ENCODE data around the gene ALDH1A3.
A peak's percentile ranks its signal among the peaks of the same experiment; 100 is the strongest.

Gene ALDH1A3

DNA sequence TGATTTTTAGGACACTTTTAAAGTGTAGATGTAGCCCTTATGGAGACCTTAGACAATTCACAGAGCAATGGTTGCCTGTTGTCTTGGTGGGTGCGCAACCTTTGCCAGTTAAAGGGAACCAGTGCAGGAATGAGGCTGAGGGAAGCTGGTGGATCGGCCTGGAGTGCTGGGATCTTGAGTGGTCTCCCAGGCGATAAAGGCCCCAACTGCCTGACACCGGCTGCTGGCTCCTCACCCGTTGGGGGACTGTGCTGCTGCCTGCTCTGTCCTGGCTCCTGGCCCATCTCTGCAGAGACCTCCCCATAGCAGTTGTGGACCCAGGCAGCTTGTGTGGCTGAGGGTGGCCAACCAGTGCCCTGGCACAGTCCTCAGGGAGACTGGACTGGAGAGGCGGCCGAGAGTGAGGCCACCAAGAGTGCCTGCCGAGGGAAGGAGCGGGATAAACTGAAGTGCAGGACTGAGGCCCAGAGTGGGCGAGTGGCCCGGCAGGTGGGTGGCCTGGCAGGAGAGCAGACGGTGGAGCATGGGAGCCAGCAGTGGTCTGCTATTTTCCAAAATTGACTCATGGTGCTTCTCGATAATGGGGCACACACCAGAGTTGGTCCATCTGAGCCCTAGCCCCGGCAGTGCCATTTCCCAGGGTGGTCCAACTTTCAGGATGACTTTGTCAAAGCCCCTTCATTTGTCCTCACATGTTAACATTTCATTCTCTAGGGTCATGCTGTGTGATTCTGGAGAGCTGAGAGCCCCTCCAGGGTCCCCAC is 2.1 kb downstream of the ALDH1A3 start:
- no peak overlapping the region for H3K4me3 ChIP-seq (ENCODE audit: low read depth, low read length)
- TF ChIP-seq, protein P1, sequence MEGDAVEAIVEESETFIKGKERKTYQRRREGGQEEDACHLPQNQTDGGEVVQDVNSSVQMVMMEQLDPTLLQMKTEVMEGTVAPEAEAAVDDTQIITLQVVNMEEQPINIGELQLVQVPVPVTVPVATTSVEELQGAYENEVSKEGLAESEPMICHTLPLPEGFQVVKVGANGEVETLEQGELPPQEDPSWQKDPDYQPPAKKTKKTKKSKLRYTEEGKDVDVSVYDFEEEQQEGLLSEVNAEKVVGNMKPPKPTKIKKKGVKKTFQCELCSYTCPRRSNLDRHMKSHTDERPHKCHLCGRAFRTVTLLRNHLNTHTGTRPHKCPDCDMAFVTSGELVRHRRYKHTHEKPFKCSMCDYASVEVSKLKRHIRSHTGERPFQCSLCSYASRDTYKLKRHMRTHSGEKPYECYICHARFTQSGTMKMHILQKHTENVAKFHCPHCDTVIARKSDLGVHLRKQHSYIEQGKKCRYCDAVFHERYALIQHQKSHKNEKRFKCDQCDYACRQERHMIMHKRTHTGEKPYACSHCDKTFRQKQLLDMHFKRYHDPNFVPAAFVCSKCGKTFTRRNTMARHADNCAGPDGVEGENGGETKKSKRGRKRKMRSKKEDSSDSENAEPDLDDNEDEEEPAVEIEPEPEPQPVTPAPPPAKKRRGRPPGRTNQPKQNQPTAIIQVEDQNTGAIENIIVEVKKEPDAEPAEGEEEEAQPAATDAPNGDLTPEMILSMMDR (IDR thresholded peaks at IDR 0.05; ENCODE audit: control insufficient read depth, extremely low read depth, insufficient read depth), result no peak
- DNase-seq (ENCODE audit: low read depth), result no peak

DNA sequence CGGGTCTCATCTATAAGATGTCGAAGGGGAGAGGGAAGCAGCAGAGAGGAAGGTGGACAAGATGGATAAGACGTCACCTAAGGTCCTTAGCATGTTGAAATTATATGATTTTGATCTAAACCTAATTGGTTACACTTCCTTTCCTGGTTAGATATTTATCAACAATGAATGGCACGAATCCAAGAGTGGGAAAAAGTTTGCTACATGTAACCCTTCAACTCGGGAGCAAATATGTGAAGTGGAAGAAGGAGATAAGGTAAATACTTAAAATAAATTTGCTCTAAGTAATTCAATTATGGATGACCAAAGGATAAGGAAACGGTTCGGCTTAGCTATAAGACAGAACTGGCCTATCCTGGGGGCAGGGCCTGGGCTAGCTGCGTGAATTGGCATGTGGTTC is 5.5 kb downstream of the ALDH1A3 start:
- TF ChIP-seq, protein P1 (IDR thresholded peaks at IDR 0.05; ENCODE audit: control insufficient read depth, extremely low read depth, insufficient read depth), result no peak
- no peak for DNase-seq (ENCODE audit: low read depth)
- no peak overlapping the region for H3K4me3 ChIP-seq (ENCODE audit: low read depth, low read length)

DNA sequence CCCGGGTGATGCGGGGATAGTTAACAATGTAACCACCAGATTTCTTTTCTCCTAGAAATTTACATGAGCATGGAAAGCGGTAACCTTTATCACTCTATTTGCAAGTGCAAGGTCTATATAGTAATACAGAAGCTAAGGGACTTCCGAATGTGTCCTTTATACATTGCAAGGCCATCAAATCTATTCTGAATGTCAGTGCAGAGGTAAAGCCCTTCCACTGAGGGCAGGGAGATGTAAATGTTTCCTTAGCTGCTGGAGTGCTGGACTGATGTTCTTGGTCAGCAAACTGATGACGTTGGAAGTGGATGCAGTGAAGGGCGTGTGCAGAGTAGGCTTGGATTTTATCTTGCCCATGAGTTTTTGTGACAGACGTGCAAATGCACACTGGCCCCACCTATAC is 6.2 kb downstream of the ALDH1A3 start:
- TF ChIP-seq, protein P1 (IDR thresholded peaks at IDR 0.05; ENCODE audit: control insufficient read depth, extremely low read depth, insufficient read depth), result no peak
- no peak for DNase-seq (ENCODE audit: low read depth)
- no peak overlapping the region for H3K4me3 ChIP-seq (ENCODE audit: low read depth, low read length)

DNA sequence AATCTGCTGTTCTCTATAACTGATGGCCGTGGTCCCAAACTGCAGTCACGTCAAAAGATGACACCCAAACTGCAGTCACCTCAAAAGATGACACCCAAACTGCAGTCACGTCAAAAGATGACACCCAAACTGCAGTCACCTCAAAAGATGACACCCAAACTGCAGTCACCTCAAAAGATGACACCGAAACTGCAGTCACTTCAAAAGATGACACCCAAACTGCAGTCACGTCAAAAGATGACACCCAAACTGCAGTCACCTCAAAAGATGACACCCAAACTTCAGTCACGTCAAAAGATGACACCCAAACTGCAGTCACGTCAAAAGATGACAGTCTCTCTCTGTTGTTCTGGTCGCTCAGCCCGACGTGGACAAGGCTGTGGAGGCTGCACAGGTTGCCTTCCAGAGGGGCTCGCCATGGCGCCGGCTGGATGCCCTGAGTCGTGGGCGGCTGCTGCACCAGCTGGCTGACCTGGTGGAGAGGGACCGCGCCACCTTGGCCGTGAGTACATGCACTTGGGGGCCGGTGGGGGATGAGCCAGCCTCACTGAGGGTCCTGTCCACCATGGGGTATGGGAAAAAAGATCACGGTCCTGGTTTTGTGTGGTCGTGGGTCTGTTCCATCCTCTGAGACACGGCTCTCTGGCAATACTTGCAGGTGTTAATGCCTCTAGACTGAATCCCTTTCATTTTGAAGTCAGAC is 7.7 kb downstream of the ALDH1A3 start:
- H3K4me3 ChIP-seq (ENCODE audit: low read depth, low read length), result no peak overlapping the region
- TF ChIP-seq, protein P1 (IDR thresholded peaks at IDR 0.05; ENCODE audit: control insufficient read depth, extremely low read depth, insufficient read depth), result no peak
- no peak for DNase-seq (ENCODE audit: low read depth)

DNA sequence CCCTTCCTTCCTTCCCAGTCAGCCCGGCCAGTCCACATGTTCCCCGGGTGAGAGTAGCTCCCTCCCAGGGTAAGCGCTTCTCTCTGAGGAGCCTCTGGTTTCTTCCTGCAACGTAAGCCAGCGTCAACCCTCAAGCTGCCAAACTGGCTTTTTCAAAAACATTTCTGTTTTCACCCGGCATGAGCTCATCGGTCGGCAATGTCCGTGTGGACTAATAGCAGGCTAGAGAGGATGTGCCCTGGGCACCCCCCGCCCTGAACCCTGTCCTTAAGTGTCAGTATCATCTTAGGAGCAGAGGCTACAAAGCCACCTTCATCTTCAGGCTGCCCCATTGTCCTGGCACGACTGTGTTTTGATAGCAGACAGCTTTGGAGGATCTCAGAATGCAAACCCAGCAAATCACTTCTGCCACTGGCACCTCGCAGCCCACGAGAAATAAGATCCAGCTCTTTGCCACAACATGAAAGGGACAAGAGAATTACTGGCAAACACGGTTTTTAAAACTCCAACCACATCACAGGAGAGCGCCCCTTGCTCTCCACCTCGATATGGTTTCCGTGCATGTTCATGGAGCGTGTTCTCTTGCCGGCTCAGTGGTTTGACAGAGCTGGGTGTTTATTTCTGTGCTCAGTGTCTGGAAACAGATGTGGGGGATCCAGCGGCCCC is 9.9 kb downstream of the ALDH1A3 start:
- H3K4me3 ChIP-seq (ENCODE audit: low read depth, low read length), result no peak overlapping the region; the same call in 1 of the 2 replicates
- TF ChIP-seq, protein P1 (IDR thresholded peaks at IDR 0.05; ENCODE audit: control insufficient read depth, extremely low read depth, insufficient read depth), result no peak
- DNase-seq (ENCODE audit: low read depth), result peak; percentile 89

DNA sequence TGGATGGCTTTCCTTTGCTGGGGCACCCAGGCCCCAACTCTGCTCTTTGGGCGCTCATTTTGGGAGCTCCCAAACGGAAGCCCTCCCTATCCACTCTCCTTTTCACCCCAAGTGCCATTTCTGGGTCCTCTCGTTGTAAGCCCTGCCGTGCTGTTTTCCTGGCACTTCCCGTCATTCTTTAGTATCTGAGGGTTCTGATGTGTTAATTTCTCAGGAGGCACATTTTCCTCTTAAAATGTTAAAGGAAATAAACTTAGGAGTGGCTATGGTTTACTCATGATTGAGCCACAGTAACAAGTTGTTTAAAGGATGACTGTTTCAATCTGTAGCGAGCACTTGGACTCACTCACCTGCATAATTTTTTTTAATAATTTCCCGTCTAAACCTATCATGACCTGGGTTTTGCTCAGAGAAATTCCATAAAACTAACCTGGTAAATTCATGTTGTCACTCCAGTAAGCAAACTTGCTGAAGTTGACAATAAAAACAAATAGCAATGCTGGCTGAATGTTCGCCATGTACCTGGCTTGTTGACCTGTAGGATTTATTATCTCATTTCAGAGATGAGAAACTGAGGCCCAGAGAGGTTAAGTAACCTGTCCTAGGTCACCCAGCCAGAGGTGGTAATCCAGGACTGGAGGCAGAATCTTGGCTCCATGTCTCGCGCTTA is 10.6 kb downstream of the ALDH1A3 start:
- DNase-seq (ENCODE audit: low read depth), result peak; percentile 95
- TF ChIP-seq, protein P1 (IDR thresholded peaks at IDR 0.05; ENCODE audit: control insufficient read depth, extremely low read depth, insufficient read depth), result no peak

More for the DNA sequence above, 10.6 kb downstream of the ALDH1A3 start:
- H3K4me3 ChIP-seq (ENCODE audit: low read depth, low read length), result no peak overlapping the region; the same call in 1 of the 2 replicates
